Femur (tissue), 1 donor: ENCODE data around the gene SFXN3.

Experiments used
- DNase-seq: peaks from one replicate; pipeline ENCODE4 v3.0.0-alpha.2; 2017

SFXN3 gene

DNA sequence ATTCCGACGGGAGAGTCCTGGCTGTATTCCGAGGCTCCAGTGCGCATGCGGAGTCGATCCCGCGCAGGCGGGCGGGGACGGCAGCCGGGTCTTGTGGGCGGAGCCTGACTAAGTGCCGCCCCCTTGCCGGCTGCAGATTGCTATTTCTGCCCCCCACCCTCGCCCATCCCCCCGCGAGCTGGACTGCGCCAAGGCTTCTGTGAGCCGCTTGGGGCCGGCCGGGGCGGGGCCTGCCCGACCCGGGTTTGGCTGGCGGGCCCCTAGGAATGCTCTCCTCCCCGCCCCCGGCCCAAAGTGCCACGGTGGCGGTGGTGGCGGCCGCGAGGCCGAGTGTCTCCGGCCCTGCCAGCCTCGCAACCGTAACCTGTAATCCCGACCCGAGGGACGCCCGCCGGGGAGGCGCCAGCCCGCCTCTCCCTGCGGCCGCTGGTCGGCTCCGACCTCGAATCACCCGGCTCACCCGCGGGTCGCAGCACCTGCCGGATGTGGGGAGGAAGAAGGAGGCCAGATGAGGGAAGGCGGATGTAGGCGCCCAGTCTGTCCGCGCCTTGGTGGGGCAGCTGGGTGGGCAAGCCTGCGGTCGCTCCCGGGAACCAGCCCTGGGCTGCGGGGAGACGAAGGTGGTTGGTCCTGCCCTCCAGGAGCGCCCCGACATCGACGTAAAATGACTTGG is 30.1 kb downstream of the SFXN3 start:
- DNase-seq, result peak; percentile 98

DNA sequence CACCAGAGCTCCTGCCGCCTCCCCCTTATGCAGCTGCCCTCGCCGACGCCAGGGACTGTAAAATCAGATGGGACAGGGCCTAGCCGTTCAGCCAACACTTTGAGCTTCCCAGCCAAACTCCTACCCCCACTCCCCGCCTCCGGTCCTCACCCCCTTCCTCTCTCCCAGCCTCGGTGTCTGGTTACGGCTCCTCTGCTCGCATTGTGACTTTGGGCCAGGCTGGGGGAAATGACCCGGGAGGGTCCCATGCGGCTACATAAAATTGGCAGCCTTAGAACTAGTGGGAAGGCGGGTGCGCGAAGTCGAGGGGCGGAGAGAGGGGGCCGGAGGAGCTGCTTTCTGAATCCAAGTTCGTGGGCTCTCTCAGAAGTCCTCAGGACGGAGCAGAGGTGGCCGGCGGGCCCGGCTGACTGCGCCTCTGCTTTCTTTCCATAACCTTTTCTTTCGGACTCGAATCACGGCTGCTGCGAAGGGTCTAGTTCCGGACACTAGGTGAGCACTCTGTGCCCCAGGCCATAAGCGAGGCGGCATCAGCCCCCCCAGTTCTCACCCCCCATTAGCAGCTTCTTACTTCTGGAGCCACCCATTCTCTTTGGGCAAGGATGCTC is 30.7 kb downstream of the SFXN3 start, which contains the start of gene KAZALD1:
Gene KAZALD1, plus strand, starts transcription at position 366 of the 608 bp plus-strand sequence. CDS start 604 bp downstream, outside the sequence.
- peak; percentile 95 for DNase-seq

- peak; percentile 76 for DNase-seq
These were observed 31.4 kb downstream of the SFXN3 start for GRCh38 chr10:101062232-101063049.

- DNase-seq, result no peak
These were observed 32.1 kb downstream of the SFXN3 start for GRCh38 chr10:101063050-101063525.

DNA sequence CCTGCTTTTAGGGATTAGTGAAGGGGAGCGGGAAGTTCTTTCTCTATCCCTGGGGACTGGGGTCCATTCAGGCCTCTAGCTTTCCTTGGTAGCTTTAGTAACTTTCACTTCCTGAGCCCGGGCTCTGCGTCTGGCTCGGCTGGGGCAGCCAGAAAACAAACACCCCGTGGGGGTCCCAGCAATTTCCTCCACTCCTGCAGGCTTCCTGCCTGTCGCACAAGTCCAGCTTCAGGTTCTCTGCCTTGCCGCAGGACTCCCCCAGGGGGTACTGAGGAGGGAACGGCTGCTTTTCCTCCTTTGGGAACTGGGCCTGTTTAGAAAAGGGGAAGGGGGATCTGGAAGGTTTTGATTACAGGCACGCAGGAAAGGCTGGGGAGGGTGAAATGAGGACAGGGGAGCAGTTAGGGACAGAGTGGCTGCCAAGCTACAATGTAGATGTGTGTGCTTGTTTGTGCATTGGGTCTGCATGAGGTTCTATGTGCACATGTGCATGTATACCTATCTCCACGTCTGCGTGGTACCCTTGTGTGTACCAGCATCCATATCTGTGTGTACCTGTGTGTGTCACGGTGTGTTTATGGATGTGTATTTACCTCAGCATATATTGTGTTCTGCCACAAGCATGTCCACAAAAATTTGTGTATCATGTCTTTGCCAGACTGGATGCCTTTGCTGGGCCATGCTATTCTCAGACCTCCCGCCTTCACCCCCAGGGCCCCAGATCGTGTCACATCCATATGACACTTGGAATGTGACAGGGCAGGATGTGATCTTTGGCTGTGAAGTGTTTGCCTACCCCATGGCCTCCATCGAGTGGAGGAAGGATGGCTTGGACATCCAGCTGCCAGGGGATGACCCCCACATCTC is 32.7 kb downstream of the SFXN3 start:
- no peak for DNase-seq

- DNase-seq, result no peak
These were observed 33.5 kb downstream of the SFXN3 start for GRCh38 chr10:101064415-101065030.

DNA sequence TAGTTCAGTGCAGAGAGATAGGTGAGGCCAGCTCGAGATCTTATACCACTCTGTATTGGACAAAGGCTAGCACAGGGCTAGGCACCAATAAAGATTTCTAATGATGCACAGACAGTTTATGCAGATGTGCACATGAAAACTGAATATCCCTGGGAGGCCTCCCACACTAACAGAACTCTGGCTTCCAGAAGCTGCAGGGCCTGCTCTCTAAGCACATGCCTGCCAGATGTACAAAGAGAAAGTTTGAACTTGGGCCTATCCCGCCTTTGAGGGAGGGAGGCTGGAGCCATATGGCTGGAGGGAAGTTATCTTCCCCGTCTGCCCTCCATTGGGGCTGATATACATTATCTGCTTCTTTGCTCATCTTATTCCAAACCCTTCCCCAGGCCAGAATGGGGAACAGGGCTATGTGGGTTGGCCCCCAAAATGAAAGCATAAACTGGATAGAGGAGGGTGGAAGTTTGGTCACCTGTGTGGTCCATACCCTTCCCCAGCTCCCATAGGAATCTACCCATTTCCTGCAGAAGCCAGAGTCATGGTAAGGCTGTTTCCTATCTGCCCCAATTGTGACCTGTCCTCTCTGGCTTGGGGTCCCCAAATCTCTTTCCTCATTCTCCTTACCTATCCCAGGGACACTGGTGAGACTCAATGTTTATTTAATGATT is 34.6 kb downstream of the SFXN3 start:
- DNase-seq, result peak; percentile 60

DNA sequence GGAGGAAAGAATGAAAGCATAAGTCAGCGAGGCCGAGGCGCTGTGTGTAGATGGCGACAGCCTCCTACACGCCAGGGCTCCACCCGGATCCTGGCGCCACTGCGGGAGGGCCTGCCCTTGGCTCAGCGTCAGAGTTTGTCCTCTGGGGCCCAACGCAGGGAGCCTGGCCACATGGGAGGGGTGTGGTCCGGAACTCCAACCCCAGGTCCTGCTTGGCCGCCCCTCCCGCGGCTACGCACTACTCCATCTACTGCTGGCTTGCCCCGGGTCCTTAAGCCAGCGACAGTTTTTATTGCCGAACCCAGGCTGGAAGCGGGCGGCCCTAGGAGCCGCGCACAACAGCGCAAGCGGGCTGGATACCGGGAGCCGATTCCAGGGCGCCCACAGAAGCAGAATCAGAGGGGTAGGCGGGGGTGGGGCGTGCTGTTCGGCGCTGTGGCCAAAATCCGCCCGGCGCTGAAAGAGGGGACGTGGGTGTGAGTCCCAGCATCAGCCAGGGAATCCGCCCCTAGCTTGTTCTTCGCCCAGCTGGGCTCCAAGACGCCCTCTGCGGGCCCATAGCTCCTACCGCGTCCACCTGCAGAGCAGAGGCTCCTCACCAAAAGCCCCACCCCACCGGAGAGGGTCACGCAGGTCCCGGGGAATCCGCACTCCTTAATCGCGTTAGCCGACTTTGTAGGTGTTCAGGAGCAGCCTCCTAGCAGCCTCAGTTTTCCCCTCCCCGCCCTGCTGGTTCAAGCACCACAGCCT is 35.3 kb downstream of the SFXN3 start:
- peak; percentile 79 for DNase-seq

- DNase-seq, result no peak
These were observed 35.9 kb downstream of the SFXN3 start for GRCh38 chr10:101066896-101067355.

DNA sequence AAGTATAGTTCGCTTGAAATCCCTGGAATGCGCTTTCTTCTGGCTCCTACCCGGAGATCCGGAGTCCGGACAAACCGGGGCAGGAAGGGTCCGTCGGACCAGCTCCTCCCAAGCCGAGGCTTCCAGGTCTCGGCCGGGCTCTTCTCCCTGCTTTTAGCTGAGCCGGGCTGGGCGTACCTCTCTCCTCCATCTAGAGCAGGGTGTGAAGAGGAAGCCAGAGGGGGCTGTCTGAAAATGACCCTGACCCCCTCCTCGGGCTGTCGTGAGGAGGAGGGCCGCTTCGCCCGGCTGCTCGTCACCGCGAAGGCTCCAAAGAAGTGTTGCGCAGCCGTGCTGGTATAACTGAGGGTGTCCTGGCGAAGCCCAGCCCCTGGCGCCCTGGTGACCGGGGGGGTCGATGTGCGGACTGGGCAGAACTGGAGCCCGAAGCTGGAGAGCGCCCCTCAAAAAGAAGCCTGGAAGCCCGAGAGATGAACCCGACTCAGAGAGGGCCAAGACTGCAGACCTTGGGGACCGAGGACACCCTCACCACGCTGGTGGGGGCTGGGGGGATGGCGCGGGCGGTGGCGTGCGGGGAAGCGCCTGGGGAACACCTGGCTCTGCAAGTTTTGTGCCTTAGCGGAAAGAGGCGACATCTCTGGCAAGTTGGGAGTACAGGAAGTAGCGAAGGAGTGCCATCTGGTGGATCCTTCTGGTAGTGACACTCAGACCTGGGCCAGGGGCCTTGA is 36.5 kb downstream of the SFXN3 start:
- peak; percentile 87 for DNase-seq

- DNase-seq, result no peak
These were observed 38.4 kb downstream of the SFXN3 start for GRCh38 chr10:101069441-101069840.

DNA sequence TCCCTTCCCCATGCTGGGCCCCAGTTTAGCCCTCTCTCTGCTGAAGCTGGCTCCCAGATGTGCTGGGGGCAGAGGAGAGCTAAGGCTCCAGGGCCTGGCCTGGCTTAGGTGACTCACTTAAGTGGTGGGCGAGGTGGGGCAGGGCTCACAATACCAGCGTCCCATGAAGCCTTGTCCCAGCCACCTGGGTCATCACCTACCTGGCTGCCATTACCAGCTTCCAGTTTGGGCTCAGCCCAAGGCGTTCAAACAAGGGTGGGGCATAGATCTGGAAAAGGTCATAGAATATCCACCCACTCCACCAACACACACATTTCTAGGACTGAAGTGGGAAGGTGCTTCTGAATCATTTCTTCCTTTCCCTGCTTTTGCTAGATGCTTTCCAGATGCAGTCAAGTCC is 39.1 kb downstream of the SFXN3 start:
- DNase-seq, result no peak

- no peak for DNase-seq
These were observed 40.3 kb downstream of the SFXN3 start for GRCh38 chr10:101071267-101071884.

DNA sequence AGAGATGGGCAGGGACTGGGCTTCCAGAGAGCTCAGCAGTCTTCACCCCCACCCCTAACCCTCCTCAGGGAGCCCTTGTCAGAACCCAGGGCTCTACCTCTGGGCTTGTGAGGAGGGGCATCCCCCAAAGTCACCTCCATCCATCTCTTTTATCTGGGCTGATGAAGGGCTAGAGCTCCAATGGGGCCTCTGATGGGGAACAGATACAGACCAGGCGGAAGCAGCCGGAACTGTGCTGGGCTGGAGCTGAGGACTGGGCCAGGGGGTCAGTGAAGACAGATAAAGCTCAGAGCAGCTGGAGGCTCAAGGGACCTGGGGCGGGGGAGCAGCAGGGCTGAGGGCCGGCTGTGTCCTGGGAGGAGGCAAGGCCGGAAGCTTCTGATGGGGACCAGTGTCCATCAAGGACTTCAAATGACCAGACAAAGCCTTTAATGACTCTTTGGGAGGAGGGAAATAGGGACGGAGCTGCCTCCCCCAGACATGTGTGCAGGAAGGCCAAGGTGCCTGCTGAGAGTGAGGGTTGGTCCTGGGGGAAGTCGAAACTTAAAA is 40.9 kb downstream of the SFXN3 start:
- no peak for DNase-seq

DNA sequence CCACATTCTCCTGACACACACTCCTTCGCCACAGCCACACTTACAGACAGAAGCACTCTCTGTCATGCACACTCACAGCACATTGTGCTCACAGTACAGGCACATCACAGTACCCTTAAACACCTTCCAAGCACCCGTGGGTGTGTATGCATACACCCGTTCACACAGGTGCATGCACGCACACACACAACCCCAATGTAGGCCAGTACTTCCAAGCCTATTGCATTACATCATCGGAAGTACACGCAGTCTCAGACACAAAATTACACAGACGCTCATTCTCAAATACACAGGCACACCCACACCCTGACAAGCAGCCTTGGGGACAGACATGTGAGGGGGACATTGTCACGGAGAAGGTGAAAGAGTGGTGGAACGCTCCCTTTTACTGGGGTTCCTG is 41.9 kb downstream of the SFXN3 start:
- DNase-seq, result no peak

DNA sequence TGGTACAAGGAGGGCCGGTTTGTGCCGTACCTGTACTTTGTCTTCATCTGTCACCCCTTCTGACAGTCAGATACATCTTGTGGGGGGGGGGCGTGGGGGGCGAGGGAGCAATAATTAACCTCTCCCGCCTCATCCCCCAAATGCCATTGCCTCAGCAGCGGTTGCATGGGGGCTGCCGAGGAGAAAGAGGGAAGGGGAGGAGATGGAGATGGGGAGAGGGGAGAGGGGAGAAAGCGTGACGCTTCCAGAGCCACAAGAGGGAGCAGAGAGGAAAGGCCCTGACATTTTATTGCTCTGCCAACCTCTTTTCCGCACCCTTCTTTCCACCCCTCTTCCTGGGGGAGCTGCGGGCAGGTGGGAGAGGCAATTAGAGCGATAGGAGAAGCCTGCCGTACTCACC is 42.6 kb downstream of the SFXN3 start:
- no peak for DNase-seq

DNA sequence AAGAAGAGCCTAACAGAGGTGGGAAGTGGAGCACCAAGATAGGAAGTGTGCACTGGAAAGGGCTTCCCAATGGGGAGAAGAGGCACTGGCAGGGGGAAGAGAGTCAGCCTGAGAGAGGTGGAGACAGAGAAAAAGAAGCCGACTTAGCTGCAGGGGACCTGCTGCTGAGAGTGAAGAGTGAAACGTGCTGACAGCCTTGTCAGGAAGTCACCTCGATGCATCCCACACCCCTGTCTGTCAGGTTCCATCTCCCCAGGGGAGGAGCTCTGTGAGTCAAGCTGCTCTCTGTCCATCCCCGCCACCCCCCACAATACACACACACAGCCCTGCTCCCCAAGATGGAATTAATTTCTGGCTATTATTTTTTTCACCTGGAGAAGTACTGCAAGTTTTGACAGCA is 44.7 kb downstream of the SFXN3 start:
- DNase-seq, result no peak

DNA sequence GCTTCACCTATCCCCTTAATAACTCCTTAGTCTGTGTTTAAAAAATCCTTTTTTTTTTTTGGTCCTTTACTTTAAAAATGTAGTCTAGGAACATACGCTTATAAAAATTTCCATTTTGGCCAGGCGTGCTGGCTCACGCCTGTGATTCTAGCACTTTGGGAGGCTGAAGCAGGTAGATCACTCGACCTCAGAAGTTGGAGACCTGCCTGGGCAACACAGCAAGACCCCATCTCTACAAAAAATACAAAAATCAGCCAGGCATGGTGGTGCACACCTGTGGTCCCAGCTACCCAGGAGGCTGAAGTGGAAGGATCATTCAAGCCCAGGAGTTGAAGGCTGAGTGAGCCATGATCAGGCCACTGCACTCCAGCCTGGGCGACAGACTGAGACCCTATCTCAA is 45.6 kb downstream of the SFXN3 start:
- DNase-seq, result no peak

- no peak for DNase-seq
These were observed 48.8 kb downstream of the SFXN3 start for GRCh38 chr10:101079874-101080273.
